Hepatocyte (in vitro differentiated cells): ENCODE data around the gene H6PD. TPM values are rescaled to one million over a fixed set of nuclear protein-coding genes. Genes with fewer than 3 reads are reported as not detected.

Experiments
- DNase-seq: peaks from one replicate; pipeline ENCODE4 v3.0.0-alpha.2; 2016; ENCODE audit warnings: low spot score
- H2AFZ ChIP-seq: fragments of 200-600 bp; sonication (generic); 2 replicates; pipeline ENCODE4 v1.6.0; 2016; ENCODE audit warnings: antibody characterized with exemption, mild to moderate bottlenecking
- H3K27ac ChIP-seq: fragments of 200-600 bp; sonication (generic); 2 replicates; pipeline ENCODE4 v1.5.1; 2016; ENCODE audit warnings: mild to moderate bottlenecking
- H3K27me3 ChIP-seq: fragments of 200-600 bp; sonication (generic); 2 replicates; pipeline ENCODE4 v1.6.1; 2016
- H3K36me3 ChIP-seq: fragments of 200-600 bp; sonication (generic); replicated peaks from 2 replicates; pipeline ENCODE4 v1.5.1; 2016; ENCODE audit warnings: low read depth; ENCODE audit not compliant: insufficient read depth
- H3K4me1 ChIP-seq: fragments of 200-600 bp; sonication (generic); 2 replicates; pipeline ENCODE4 v1.5.1; 2016; ENCODE audit warnings: mild to moderate bottlenecking, moderate library complexity; ENCODE audit not compliant: insufficient read depth
- H3K4me2 ChIP-seq: fragments of 200-600 bp; sonication (generic); 2 replicates; pipeline ENCODE4 v1.6.0; 2016
- H3K4me3 ChIP-seq: fragments of 200-600 bp; sonication (generic); 2 replicates; pipeline ENCODE4 v1.5.1; 2016; ENCODE audit warnings: mild to moderate bottlenecking
- H3K79me2 ChIP-seq: fragments of 200-600 bp; sonication (generic); 2 replicates; pipeline ENCODE4 v1.6.0; 2017; ENCODE audit warnings: mild to moderate bottlenecking
- H3K9me2 ChIP-seq: fragments of 200-600 bp; sonication (generic); replicated peaks from 2 replicates; pipeline ENCODE4 v1.6.0; 2017; ENCODE audit warnings: mild to moderate bottlenecking; ENCODE audit not compliant: insufficient read depth
- H3K9me3 ChIP-seq: fragments of 200-600 bp; sonication (generic); 2 replicates; pipeline ENCODE4 v1.5.1; 2016; ENCODE audit warnings: low read depth, mild to moderate bottlenecking
- H4K20me1 ChIP-seq: fragments of 200-600 bp; sonication (generic); 2 replicates; pipeline ENCODE4 v1.6.0; 2016; ENCODE audit warnings: mild to moderate bottlenecking; ENCODE audit not compliant: insufficient read depth, poor library complexity, severe bottlenecking
- EZH2 ChIP-seq: fragments of 200-600 bp; sonication (generic); IDR thresholded peaks from 2 replicates; pipeline ENCODE4 v1.6.1; 2016; ENCODE audit warnings: antibody characterized with exemption, mild to moderate bottlenecking, borderline replicate concordance
- EZH2phosphoT487 ChIP-seq: fragments of 200-600 bp; sonication (generic); IDR thresholded peaks from one replicate; pipeline ENCODE4 v1.6.1; 2018; ENCODE audit warnings: antibody characterized with exemption, mild to moderate bottlenecking, low read depth, moderate library complexity; ENCODE audit not compliant: unreplicated experiment, severe bottlenecking
- WGBS: methylation state at CpG from one replicate; pipeline ENCODE4 v1.1.6; 2016; ENCODE audit warnings: low lambda C conversion rate; ENCODE audit errors: missing lambda C conversion rate; 5-methylcytosine and 5-hydroxymethylcytosine counted together
- polyA plus RNA-seq: library from polyadenylated mRNA; unstranded; fragments of >200 nt; fragmentation: Nextera tagmentation; extraction: Ambion mirVana; gene quantifications from 2 replicates; pipeline ENCODE4 v1.2.1, GENCODE V29; 2016
- total RNA-seq: library from RNA; depleted of rRNA; stranded (reverse); fragments of >200 nt; gene quantifications from 2 replicates; pipeline ENCODE4 v1.2.3, GENCODE V29; 2014
- TF ChIP-seq, protein P1 (sequence below): fragments of 200-600 bp; sonication (generic); IDR thresholded peaks from 2 replicates; pipeline ENCODE4 v1.5.1; 2016; ENCODE audit warnings: antibody characterized with exemption, mild to moderate bottlenecking; ENCODE audit not compliant: poor library complexity

H6PD gene
- total and polyA plus RNA-seq, 2 experiments from 2014 or later = 26.3 to 54.8 TPM

DNA sequence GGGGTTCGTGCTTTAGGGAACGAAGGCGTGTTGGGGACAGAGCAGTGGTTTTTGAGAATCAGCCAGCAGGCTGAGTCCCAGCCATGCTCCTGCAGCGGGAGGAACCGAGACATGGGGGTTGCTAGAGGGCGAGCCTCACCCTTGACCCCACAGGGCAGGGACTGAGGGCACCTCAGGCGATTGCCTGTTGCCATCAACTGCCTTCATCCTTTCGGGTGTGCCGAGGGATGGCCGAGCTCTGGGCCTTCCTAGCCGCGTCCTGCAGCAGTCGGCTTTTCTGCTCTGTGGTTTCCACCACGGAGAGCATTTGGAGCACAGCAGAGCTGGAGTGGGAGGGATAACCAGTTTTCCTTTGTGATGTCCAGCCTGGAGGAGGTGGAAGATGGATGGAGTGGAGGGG lies 71.4 kb downstream of the H6PD start:
- no peaks in the 10 kb centered on the region for H3K27me3 ChIP-seq
- no peak overlapping the region for H2AFZ ChIP-seq
- WGBS = 94% methylated on average over 14 of the region's 14 CpGs
- peaks cover 24% of the 10 kb centered on the region for H3K4me1 ChIP-seq
- no peak overlapping the region for H3K27ac ChIP-seq
- no peak overlapping the region for H3K4me3 ChIP-seq
- no peaks in the 10 kb centered on the region for H3K9me3 ChIP-seq
- no peaks in the 10 kb centered on the region for H3K36me3 ChIP-seq
- DNase-seq = no peak
- no peak for TF ChIP-seq EZH2phosphoT487
- no peak for TF ChIP-seq EZH2
- TF ChIP-seq, protein P1, sequence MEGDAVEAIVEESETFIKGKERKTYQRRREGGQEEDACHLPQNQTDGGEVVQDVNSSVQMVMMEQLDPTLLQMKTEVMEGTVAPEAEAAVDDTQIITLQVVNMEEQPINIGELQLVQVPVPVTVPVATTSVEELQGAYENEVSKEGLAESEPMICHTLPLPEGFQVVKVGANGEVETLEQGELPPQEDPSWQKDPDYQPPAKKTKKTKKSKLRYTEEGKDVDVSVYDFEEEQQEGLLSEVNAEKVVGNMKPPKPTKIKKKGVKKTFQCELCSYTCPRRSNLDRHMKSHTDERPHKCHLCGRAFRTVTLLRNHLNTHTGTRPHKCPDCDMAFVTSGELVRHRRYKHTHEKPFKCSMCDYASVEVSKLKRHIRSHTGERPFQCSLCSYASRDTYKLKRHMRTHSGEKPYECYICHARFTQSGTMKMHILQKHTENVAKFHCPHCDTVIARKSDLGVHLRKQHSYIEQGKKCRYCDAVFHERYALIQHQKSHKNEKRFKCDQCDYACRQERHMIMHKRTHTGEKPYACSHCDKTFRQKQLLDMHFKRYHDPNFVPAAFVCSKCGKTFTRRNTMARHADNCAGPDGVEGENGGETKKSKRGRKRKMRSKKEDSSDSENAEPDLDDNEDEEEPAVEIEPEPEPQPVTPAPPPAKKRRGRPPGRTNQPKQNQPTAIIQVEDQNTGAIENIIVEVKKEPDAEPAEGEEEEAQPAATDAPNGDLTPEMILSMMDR = no peak
- no peaks in the 10 kb centered on the region for H3K9me2 ChIP-seq
- H3K79me2 ChIP-seq = peaks cover 98% of the 10 kb centered on the region
- H3K4me2 ChIP-seq = no peak overlapping the region
- H4K20me1 ChIP-seq = peaks cover 94% of the 10 kb centered on the region

DNA sequence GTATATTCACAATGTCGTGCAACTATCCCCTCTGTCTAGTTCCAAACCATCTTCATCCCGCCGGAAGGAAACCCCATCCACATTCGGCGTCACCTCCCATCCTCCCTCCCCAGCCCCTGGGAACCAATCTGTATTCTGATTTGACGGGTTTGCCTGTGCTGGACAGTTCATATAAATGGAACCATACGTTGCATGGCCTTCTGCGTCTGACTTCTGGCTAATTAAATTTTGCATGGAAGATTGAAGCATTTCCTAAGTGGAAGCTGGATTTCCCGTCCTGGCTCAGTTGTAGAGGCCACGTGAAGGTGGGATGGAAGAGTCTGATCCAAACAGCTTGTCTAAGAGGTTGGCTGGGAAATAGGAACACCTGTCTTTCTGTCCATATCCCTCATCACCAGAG lies 72.7 kb downstream of the H6PD start:
- peaks cover 99% of the 10 kb centered on the region for H4K20me1 ChIP-seq
- no peaks in the 10 kb centered on the region for H3K9me2 ChIP-seq
- TF ChIP-seq EZH2phosphoT487 = no peak
- TF ChIP-seq EZH2 = no peak
- TF ChIP-seq, protein P1 = no peak
- DNase-seq = no peak
- H3K4me2 ChIP-seq = no peak overlapping the region
- no peak overlapping the region for H3K27ac ChIP-seq
- no peaks in the 10 kb centered on the region for H3K9me3 ChIP-seq
- peaks cover 33% of the 10 kb centered on the region for H3K4me1 ChIP-seq
- H3K27me3 ChIP-seq = no peaks in the 10 kb centered on the region
- peaks cover 98% of the 10 kb centered on the region for H3K79me2 ChIP-seq
- 73% methylated on average over 10 of the region's 10 CpGs for WGBS
- H3K36me3 ChIP-seq = no peaks in the 10 kb centered on the region
- no peak overlapping the region for H2AFZ ChIP-seq
- H3K4me3 ChIP-seq = no peak overlapping the region

DNA sequence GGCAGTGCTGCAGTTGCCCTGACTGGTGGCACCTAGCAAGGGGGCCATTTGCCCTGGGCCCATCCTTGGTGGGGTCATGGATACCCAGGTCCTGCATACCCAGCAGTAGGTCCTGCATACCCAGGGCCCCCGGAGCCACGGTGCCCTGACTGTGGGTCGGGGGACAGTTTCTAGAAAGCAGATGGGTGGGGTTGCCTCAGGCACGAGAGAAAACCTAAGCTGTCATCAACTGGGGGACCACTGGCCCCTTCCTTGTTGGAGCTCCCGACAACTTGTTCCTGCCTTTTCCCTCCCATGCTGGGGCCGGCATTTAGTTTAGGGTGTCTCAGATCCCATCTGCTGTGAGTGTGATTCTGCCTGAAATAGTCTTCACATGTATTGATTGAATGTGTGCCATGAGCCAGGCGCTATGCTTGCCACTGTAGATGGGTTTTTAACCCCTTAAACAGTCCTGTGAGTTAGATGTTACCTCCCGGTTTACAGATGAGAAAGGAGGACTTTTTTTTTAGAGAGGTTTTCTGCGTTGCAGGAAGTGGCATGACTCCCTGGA lies 73.7 kb downstream of the H6PD start:
- H2AFZ ChIP-seq = no peak overlapping the region
- DNase-seq = no peak
- H3K4me3 ChIP-seq = no peak overlapping the region
- 90% methylated on average over 9 of the region's 9 CpGs for WGBS
- H3K4me1 ChIP-seq = peaks cover 23% of the 10 kb centered on the region
- H3K4me2 ChIP-seq = no peak overlapping the region
- no peaks in the 10 kb centered on the region for H3K9me2 ChIP-seq
- TF ChIP-seq, protein P1 = no peak
- no peak for TF ChIP-seq EZH2phosphoT487
- H3K36me3 ChIP-seq = no peaks in the 10 kb centered on the region
- peaks cover 100% of the 10 kb centered on the region for H4K20me1 ChIP-seq
- no peaks in the 10 kb centered on the region for H3K9me3 ChIP-seq
- H3K27ac ChIP-seq = no peak overlapping the region
- peaks cover 100% of the 10 kb centered on the region for H3K79me2 ChIP-seq
- H3K27me3 ChIP-seq = no peaks in the 10 kb centered on the region
